Measurements from ENCODE around the gene YKT6.

The YKT6 gene

GRCh38 chr7:44200699-44201461 lies at the start of gene YKT6:
YKT6 (plus strand) TSS chr7:44200978; CDS start chr7:44201136, 158 bp downstream.
- TF ChIP-seq ZFX (IDR thresholded peaks at IDR 0.05) (peak; percentile 58), CTCF (conservative IDR thresholded peaks at IDR 0.05) (peak; percentile 65)
- H3K27ac ChIP-seq: peak within 1 kb of the TSS; percentile 84

- no peak overlapping the region for H3K27ac ChIP-seq
- TF ChIP-seq CTCF (conservative IDR thresholded peaks at IDR 0.05) (no peak), ZFX (IDR thresholded peaks at IDR 0.05) (no peak)
Measured at GRCh38 chr7:44151956-44152355, 48.8 kb upstream of the YKT6 start.

- H3K27ac ChIP-seq: no peak overlapping the region
- TF ChIP-seq ZFX (IDR thresholded peaks at IDR 0.05): no peak
Measured at GRCh38 chr7:44152971-44153947, 47.5 kb upstream of the YKT6 start.

GRCh38 chr7:44153948-44154335 lies 46.8 kb upstream of the YKT6 start:
- TF ChIP-seq ZFX (IDR thresholded peaks at IDR 0.05) (no peak), CTCF (conservative IDR thresholded peaks at IDR 0.05) (no peak)
- no peak overlapping the region for H3K27ac ChIP-seq

- no peak overlapping the region for H3K27ac ChIP-seq
- no peak for TF ChIP-seq CTCF (conservative IDR thresholded peaks at IDR 0.05)
- no peak for TF ChIP-seq ZFX (IDR thresholded peaks at IDR 0.05)
Measured at GRCh38 chr7:44154703-44155102, 46.1 kb upstream of the YKT6 start.

GRCh38 chr7:44155191-44156185 lies 45.3 kb upstream of the YKT6 start:
- H3K27ac ChIP-seq: no peak overlapping the region
- TF ChIP-seq CTCF (conservative IDR thresholded peaks at IDR 0.05) (no peak), ZFX (IDR thresholded peaks at IDR 0.05) (no peak)

GRCh38 chr7:44156453-44157010 lies 44.2 kb upstream of the YKT6 start:
- no peak overlapping the region for H3K27ac ChIP-seq
- TF ChIP-seq CTCF (conservative IDR thresholded peaks at IDR 0.05) (no peak), ZFX (IDR thresholded peaks at IDR 0.05) (no peak)
